GM21737 (cell line): ENCODE data around the gene CFAP299.
"Not testable (repeated sequence)": the region's sequence is repeated elsewhere in the genome, so short reads cannot be mapped to it uniquely, and the experiment has no call there.

Experiments
- ATAC-seq: cut with Tn5 transposase; IDR thresholded peaks from one replicate; pipeline ENCODE4 v1.9.1; 2021; ENCODE audit warnings: mild to moderate bottlenecking, moderate library complexity; ENCODE audit not compliant: unreplicated experiment

Gene CFAP299

GRCh38 chr4:80335554-80336358 lies at the start of gene CFAP299:
TSS of gene CFAP299 (plus strand) at chr4:80335730.
- peak; percentile 99 for ATAC-seq

GRCh38 chr4:80286451-80286850 lies 49.1 kb upstream of the CFAP299 start:
- no peak for ATAC-seq

DNA sequence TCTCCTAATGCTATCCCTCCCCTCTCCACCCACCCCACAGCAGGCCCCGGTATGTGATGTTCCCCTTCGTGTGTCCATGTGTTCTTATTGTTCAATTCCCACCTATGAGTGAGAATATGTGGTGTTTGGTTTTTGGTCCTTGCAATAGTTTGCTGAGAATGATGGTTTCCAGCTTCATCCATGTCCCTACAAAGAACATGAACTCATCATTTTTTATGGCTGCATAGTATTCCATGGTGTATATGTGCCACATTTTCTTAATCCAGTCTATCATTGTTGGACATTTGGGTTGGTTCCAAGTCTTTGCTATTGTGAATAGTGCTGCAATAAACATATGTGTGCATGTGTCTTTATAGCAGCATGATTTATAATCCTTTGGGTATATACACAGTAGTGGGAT lies 44.9 kb upstream of the CFAP299 start:
- ATAC-seq, result not testable (repeated sequence)

GRCh38 chr4:80294206-80294605 lies 41.3 kb upstream of the CFAP299 start:
- no peak for ATAC-seq

DNA sequence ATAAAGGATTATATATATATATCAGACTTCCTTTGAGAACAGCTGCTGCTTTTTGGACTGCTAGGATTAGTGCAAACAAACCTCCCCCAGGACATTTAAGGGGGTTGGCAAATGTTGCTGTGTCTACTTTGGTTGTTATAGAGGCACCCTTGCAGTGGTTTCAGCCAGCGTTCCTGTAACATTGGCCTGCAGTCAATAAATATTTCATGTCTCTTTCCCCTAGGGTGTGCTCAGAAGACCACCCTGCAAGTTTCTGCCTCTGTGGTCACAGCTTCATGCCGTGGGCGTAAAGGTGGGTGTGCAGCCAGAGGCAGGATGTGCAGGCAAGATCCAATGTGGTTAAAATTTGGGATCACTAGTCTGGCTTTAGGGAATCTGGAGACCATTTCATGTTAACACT lies 40.2 kb upstream of the CFAP299 start:
- no peak for ATAC-seq

DNA sequence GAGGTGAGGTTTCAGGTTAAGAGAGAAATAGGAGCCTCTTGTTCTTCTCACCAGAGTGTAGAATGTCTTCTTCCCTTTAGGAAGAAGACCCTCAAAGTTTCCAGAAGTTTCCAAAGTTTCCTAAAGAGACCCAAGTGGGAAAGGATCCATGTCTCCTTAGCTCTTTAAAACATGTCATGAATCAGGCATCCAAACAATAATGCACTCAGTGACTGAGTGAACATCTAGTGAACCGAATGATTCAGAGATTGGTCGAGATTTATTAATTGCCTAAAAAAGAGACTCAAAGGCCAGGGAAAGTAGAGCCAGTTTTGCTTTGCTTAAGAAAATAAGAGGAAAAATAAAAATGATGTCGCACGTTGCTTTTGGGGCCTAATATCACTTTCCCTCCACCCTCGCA lies 39.7 kb upstream of the CFAP299 start:
- ATAC-seq, result no peak

DNA sequence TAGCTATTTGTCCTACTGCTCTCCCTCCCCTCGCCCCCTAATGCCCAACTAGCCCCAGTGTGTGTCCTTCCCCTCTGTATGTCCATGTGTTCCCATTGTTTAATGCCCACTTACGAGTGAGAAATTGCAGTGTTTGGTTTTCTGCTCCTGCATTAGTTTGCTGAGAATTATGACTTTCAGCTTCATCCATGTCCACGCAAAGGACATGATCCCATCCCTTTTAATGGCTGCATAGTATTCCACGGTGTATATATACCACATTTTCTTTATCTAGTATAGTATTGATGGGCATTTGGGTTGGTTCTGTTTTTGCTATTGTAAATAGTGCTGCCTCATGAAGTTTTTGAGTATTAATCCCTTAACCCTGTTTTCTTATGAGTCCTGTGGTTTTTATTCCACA lies 33.6 kb upstream of the CFAP299 start:
- no peak for ATAC-seq

GRCh38 chr4:80302616-80303223 lies 32.8 kb upstream of the CFAP299 start:
- no peak for ATAC-seq

- ATAC-seq, result no peak
Observed at GRCh38 chr4:80305466-80305865, 30.1 kb upstream of the CFAP299 start.

DNA sequence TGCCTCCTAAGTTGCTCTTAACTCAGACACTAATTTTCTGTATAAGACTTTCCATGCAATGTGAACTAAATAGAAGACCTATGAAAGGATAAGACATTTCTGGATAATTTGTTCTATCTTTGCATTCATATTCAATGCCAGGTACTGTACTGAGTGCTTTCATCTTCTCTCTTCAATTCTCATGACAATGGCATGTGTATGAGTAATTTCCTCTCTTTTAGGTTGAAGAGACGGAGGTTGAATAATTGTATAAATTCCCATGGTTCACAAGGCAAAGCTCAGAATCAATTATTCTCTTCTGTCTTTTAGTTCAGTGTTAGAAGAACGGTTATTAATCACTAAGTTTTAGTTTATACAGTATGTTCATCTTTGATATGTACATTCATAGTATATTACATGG lies 29.3 kb upstream of the CFAP299 start:
- ATAC-seq, result no peak

DNA sequence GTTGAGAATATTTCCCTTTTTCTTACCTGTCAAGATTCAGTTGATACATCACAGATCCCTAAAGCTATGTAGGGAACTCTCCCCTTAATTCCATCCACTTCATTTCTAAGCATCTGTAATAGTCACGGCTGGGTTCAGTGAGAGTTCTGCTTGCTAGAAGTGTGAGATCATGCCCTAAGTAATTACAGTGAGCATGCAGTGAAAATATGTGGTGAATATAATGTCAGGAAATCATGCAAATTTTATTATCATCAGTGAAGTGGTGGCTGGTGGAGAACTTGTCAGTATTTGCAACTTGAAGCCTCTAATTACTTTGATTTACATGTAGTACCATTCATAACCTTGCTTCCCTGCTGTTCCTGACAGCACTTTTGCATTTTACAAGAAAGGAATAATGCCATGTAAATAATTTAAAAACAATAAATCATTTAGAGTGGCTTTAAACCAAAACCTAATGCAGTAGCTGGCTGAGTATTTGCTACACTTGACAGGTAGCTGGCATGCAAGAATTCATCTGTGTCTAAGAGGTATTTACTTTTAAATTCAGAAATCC lies 28.3 kb upstream of the CFAP299 start:
- ATAC-seq, result no peak

DNA sequence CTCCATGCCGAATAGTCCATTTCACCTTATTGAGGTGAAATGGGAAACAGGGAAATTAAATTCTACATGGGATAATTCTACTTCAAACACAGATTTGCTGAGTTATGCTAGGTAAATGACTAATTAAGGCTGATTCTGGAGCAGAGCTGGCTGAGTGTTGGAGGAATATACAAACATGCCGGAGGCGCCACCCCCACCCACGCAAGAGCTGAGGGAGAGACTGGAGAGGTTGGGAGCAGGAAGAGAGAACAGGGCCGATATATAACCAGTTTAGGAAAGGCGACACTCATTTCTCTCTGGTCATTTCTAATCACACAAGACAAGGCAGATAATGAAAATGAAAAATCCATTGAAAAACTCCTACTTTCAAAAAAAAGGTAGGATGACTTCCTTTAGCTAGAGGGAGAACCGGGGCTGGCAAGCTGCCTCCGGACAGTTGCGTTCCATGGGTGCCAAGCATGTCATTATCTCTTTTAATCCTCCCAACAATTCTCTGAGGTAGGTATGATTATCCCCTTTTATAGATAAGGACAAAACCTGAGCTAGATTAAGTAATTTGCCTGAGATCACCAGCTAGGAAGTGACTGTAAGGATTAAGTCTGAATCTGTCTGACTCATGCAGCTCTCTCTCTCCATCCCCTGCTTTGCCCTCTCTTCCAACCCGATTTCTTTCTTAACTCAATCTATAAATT lies 27.6 kb upstream of the CFAP299 start:
- no peak for ATAC-seq

DNA sequence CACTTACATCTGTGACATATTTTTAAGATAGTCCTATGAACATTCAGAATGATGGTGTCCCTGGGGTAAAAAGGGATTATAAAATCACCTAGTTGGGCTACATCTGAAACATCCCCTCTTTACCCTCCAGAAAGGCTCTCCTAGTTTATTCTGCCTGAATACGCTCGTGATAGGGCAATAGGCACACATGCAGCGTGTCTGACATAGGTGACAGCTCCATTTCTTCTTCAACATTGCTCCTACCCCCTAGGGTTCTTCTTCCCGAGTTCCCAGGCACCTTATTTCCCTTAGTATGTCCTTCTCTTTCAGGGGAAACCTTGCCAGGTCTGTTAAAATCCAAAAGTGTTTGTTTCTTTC lies 27.1 kb upstream of the CFAP299 start:
- no peak for ATAC-seq

DNA sequence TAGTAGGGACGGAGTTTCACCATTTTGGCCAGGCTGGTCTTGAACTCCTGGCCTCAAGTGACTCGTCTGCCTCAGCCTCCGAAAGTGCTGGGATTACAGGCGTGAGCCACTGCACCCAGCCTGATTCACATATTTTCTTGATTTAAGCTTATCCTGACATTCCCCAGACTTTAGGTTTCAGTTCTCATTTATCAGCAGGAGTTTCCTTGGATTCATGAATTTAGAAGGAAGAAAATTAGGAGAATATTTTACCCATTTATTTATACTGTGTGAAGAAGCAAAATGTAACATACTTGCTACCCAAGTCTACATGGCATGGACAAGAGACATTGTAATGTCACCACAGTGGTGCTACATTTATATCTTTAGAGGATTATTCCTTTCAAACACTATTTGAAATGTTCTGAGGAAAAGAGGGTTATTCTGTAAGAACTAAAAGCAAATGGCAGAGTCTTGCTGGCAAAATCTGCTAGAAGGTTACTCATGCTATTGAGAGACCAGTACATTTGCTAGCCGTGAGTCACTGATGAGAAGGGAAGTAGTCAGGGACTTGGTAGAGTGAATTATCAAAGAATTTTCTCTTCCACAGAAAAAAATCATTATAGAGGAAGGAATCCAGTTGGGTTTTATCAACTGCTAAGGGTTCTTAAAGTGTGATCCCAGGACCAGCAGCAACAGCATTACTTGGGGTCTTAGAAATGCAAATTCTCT lies 26.1 kb upstream of the CFAP299 start:
- ATAC-seq, result no peak

DNA sequence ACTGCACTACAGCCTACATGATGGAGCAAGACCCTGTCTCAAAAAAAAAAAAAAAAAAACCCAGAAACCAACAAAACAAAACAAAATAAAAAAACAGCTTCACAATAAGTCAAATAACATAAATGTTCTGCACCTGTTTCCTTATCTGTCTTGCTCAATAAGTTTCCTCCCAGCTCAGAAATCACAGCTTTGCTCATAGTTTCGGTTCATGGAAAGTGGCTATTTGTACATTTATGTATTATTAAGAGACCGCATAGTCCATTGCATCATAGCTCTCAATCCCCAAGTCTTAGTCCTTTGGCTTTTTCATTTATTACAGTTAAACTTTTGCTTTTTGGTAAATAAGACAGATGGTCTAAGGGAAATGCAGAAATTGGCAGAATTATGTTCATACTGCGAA lies 24.4 kb upstream of the CFAP299 start:
- ATAC-seq, result no peak

- no peak for ATAC-seq
Observed at GRCh38 chr4:80312124-80312523, 23.4 kb upstream of the CFAP299 start.

DNA sequence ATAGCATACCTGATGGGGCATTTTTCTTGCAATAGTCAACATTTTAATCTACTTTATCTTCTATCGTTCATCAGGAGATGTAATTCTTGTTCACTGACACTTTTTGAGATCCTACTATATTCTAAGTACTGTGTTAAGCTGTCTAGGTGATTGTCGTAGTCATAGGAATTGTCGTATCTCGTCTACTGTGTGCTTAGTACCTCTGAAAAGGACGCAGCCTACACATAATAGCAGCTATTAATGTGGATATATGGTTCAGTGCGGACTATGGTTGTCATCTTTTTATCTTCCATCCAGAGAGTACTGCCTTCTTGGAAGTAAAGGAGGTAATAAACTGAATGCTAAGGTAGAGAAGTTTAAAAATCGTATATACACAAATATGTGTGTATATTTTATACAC lies 21.9 kb upstream of the CFAP299 start:
- ATAC-seq, result no peak

DNA sequence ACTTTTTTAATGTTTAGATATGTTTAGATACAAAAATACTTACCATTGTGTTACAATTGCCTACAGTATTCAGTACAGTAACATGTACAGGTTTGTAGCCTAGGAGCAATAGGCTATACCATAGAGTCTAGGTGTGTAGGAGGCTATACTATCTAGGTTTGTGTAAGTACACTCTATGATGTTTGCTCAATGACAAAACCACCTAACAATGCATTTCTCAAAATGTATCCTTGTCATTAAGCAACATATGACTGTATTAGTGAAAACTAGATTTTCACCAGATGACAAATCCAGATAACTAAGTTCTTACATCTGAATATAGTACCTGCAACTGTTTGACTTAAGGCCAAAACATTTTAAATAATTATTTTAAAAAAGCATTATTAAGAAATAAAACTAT lies 19.7 kb upstream of the CFAP299 start:
- ATAC-seq, result not testable (repeated sequence)

- ATAC-seq, result no peak
Observed at GRCh38 chr4:80321341-80321740, 14.2 kb upstream of the CFAP299 start.

GRCh38 chr4:80321776-80322175 lies 13.8 kb upstream of the CFAP299 start:
- no peak for ATAC-seq

- no peak for ATAC-seq
Observed at GRCh38 chr4:80322716-80323115, 12.8 kb upstream of the CFAP299 start.
